WTC11 (cell line): ENCODE results near the gene SRSF4. TPM values are rescaled to one million over a fixed set of nuclear protein-coding genes. Genes with fewer than 3 reads are reported as not detected.

ENCODE experiments used
- ARID4B ChIP-seq: sonication (generic); formaldehyde crosslinking; IDR thresholded peaks from 2 replicates; pipeline ENCODE4 v1.8.0; 2023; ENCODE audit warnings: missing genetic modification reagents, mild to moderate bottlenecking, borderline replicate concordance
- CTCF ChIP-seq: fragments of 200-600 bp; IDR thresholded peaks from 2 replicates; pipeline ENCODE4 v1.8.0; 2022; ENCODE audit warnings: antibody characterized with exemption
- E2F4 ChIP-seq: sonication (generic); formaldehyde crosslinking; IDR thresholded peaks from 2 replicates; pipeline ENCODE4 v1.8.1; 2022; ENCODE audit warnings: low read depth, mild to moderate bottlenecking, moderate library complexity, missing genetic modification reagents, borderline replicate concordance
- FOXP4 ChIP-seq: sonication (generic); formaldehyde crosslinking; IDR thresholded peaks from 2 replicates; pipeline ENCODE4 v1.8.0; 2022; ENCODE audit warnings: mild to moderate bottlenecking, missing genetic modification reagents
- NFE2L1 ChIP-seq: sonication (generic); formaldehyde crosslinking; IDR thresholded peaks from 2 replicates; pipeline ENCODE4 v1.8.1; 2023; ENCODE audit warnings: missing genetic modification reagents
- RORB ChIP-seq: fragments of 250-450 bp; sonication (Bioruptor Pico); IDR thresholded peaks from 2 replicates; pipeline ENCODE4 v1.9.0; 2021; ENCODE audit warnings: mild to moderate bottlenecking
- SOX15 ChIP-seq: fragments of 250-450 bp; sonication (Bioruptor Pico); IDR thresholded peaks from 2 replicates; pipeline ENCODE4 v1.9.0; 2021; ENCODE audit warnings: mild to moderate bottlenecking
- USF1 ChIP-seq: sonication (generic); formaldehyde crosslinking; IDR thresholded peaks from 2 replicates; pipeline ENCODE4 v1.8.0; 2022; ENCODE audit warnings: mild to moderate bottlenecking, missing genetic modification reagents
- USF2 ChIP-seq: sonication (generic); formaldehyde crosslinking; IDR thresholded peaks from 2 replicates; pipeline ENCODE4 v1.8.1; 2023; ENCODE audit warnings: mild to moderate bottlenecking, missing genetic modification reagents, moderate library complexity
- ZNF396 ChIP-seq: fragments of 250-450 bp; sonication (Bioruptor Pico); IDR thresholded peaks from 2 replicates; pipeline ENCODE4 v1.8.0; 2021; ENCODE audit warnings: mild to moderate bottlenecking, moderate library complexity, borderline replicate concordance
- ZNF512 ChIP-seq: sonication (generic); formaldehyde crosslinking; IDR thresholded peaks from 2 replicates; pipeline ENCODE4 v1.8.1; 2022; ENCODE audit warnings: missing genetic modification reagents, borderline replicate concordance
- ZSCAN18 ChIP-seq: fragments of 250-450 bp; sonication (Bioruptor Pico); IDR thresholded peaks from 2 replicates; pipeline ENCODE4 v2.1.2; 2022; ENCODE audit warnings: mild to moderate bottlenecking, moderate library complexity
- total RNA-seq: library from RNA; stranded (reverse); gene quantifications from 3 replicates; pipeline ENCODE4 v1.2.3, GENCODE V29; 2021

Gene SRSF4
- total RNA-seq, 1 experiment from 2014 or later, result 99.9 TPM

GRCh38 chr1:29120947-29121485, 60.7 kb downstream of the SRSF4 start (continued):
- peak; percentile 56 for TF ChIP-seq CTCF
- TF ChIP-seq RORB, result no peak
- no peak for TF ChIP-seq NFE2L1 (CRISPR knock-in tag)
- peak; percentile 48; the same call in 1 of the 2 replicates for TF ChIP-seq USF1 (CRISPR knock-in tag)
- peak; percentile 51 for TF ChIP-seq USF2 (CRISPR knock-in tag)
- TF ChIP-seq FOXP4 (CRISPR knock-in tag), result no peak
- TF ChIP-seq ZNF396 (CRISPR knock-in tag), result no peak
- 0 out of 2 replicates have a peak, but pooled peaks have one; percentile 56 for TF ChIP-seq ARID4B
- TF ChIP-seq SOX15 (CRISPR knock-in tag), result no peak
- no peak for TF ChIP-seq ZNF512 (CRISPR knock-in tag)
- no peak for TF ChIP-seq ZSCAN18
- no peak for TF ChIP-seq E2F4
